ENCODE measurements around the gene AUTS2. TPM values are rescaled to one million over a fixed set of nuclear protein-coding genes. Genes with fewer than 3 reads are reported as not detected.
"Not testable (repeated sequence)": the region's sequence is repeated elsewhere in the genome, so short reads cannot be mapped to it uniquely, and the experiment has no call there.

Gene AUTS2
- total RNA-seq, 6 donors from 2014 or later: 38.9 to 151 (median 55.8) TPM

DNA sequence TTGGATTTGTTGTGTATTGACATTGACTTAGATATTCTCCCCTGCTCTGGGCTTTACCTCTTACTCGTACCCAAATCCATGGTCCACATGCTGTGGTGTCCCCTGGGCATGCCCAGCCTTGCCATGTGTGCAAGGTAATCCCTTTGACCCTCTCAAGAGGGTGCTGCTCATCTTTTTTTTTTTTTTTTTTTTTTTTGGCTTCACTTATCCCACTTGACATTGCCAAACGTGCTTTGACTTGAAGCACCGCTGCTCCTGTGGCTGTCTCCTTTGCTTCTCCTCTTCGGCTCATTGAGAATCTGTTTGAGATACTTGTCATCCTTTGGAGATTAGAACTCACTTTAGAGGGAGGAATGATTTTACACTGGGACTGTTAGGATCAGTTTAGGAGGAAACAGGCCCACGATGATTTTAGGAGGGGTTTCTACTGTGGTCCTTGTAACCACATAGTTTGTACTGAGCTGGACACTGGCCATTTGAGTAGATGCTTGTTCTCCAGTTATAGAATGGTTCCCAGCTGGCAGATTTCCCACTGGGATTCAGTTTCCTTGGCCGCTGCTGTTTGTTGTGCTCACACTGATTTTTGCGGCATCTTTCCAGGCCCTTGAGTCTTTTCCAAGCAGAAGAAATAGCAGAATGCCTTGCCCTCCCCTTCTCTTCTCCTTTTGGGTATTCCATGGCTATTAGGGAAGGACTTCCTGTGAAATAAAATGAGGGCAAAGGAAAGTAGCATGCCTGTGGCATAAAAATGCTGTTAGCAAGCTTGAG, 184.8 kb downstream of the AUTS2 start:
- DNase-seq (no peak), ATAC-seq (ENCODE audit: low FRiP score in 2 of 2) (no peak)
- Histone ChIP-seq H3K4me3 (no peak overlapping the region), H3K27me3 (no peaks in the 10 kb centered on the region), H3K4me1 (peaks cover 0 to 9% (median 7%) of the 10 kb centered on the region in 4 donors), H3K36me3 (no peaks in the 10 kb centered on the region), H3K27ac (no peak overlapping the region), H3K9me3 (no peaks in the 10 kb centered on the region)
- WGBS, 2 donors: 66 to 70% methylated on average over 7 of the region's 7 CpGs
- TF ChIP-seq POLR2A (IDR thresholded peaks at IDR 0.05) (no peak), EP300 (IDR thresholded peaks at IDR 0.05) (no peak), POLR2AphosphoS5 (IDR thresholded peaks at IDR 0.05) (no peak)
- TF ChIP-seq, protein P1, sequence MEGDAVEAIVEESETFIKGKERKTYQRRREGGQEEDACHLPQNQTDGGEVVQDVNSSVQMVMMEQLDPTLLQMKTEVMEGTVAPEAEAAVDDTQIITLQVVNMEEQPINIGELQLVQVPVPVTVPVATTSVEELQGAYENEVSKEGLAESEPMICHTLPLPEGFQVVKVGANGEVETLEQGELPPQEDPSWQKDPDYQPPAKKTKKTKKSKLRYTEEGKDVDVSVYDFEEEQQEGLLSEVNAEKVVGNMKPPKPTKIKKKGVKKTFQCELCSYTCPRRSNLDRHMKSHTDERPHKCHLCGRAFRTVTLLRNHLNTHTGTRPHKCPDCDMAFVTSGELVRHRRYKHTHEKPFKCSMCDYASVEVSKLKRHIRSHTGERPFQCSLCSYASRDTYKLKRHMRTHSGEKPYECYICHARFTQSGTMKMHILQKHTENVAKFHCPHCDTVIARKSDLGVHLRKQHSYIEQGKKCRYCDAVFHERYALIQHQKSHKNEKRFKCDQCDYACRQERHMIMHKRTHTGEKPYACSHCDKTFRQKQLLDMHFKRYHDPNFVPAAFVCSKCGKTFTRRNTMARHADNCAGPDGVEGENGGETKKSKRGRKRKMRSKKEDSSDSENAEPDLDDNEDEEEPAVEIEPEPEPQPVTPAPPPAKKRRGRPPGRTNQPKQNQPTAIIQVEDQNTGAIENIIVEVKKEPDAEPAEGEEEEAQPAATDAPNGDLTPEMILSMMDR (IDR thresholded peaks at IDR 0.05): no peak

DNA sequence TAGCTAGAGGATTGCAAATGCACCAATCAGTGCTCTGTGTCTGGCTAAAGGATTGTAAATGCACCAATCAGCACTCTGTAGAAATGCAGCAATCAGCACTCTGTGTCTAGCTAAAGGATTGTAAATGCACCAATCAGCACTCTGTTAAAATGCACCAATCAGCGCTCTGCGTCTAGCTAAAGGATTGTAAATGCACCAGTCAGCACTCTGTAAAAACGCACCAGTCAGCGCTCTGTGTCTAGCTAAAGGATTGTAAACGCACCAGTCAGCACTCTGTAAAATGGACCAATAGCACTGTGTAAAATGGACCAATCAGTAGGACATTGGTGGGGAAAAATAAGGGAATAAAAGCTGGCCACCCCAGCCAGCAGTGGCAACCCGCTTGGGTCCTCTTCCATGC, 187.9 kb downstream of the AUTS2 start:
- ATAC-seq (ENCODE audit: low FRiP score in 2 of 2): not testable (repeated sequence)

DNA sequence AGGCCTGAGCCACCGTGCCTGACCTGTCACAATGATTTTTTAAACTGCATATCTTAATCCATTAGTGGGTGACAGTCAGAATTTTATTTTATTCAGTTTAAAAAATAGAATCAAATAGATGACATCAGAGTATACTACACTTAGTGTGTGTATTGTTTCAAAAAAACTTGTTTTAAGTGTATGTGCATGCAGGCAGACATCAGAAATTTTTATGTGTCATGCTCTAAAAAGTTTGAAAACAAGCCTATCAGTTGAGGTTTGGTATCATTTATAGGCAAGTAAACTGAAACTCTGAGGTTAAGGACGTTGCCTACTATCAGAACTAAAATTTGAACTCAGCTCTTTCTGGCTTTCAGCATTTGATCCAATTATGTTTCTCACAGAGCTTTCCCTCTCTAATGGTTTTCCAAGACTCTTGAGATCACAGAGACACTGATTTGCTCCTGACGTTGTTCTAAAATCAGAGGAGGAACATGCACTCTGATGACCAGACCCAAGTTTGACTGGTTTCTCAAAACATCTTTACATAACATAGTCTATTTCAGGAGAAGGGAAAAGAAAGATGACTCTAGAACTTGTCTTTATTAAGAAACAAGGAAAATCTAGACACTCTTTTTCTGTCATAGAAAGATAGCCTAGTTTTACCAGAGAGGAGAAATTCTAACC, 188.6 kb downstream of the AUTS2 start:
- 84 to 95% methylated on average over 3 of the region's 3 CpGs for WGBS, 2 donors
- TF ChIP-seq POLR2AphosphoS5 (IDR thresholded peaks at IDR 0.05) (no peak), EP300 (IDR thresholded peaks at IDR 0.05) (no peak), POLR2A (IDR thresholded peaks at IDR 0.05) (no peak)
- TF ChIP-seq, protein P1 (IDR thresholded peaks at IDR 0.05): no peak

More for the DNA sequence above, 187.9 kb downstream of the AUTS2 start:
- not testable (repeated sequence) for H3K4me3 ChIP-seq, H3K9me3 ChIP-seq, H3K27me3 ChIP-seq, H3K36me3 ChIP-seq, H3K27ac ChIP-seq, DNase-seq
- 93 to 96% methylated on average over 6 of the region's 6 CpGs for WGBS, 2 donors
- peaks cover 0 to 23% (median 11%) of the 10 kb centered on the region in 4 donors for H3K4me1 ChIP-seq

DNA sequence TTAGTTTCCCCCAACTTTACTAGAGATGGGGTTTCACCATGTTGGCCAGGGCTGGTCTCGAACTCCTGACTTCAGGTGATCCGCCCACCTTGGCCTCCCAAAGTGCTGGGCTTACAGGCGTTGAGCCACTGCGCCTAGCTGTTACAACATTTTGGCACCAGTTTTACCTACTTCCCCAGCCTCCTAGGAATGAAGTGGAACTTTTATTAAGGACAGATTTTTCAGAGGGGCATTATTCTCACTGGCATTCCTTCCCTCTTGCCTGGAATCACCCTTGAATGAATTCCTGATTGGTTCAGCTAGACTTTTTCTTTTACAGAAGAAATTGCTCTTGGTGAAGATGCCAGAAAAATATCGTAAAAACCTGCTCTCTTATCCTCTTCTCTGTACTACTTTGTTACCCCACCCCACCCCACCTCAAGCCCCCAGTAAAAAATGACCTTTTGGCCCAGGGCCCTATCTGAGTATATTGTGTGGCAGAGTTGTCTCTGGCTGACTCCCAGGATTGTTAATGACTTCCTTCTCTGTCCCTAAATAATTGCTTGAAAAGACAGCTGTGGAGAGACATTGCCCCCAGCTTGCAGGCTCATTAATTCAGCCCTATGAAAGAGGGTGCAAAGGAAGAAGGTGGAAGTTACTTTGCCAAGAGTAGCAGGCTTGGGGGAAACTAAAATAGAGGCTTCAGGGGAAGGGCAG, 189.6 kb downstream of the AUTS2 start:
- ATAC-seq (ENCODE audit: low FRiP score in 2 of 2) (no peak), DNase-seq (no peak)
- H3K27me3 ChIP-seq: no peaks in the 10 kb centered on the region
- WGBS, 2 donors: 73 to 81% methylated on average over 5 of the region's 5 CpGs
- no peak overlapping the region for H3K4me3 ChIP-seq
- peaks cover 0 to 23% (median 11%) of the 10 kb centered on the region in 4 donors for H3K4me1 ChIP-seq
- TF ChIP-seq, protein P1 (IDR thresholded peaks at IDR 0.05): no peak
- TF ChIP-seq POLR2A (IDR thresholded peaks at IDR 0.05): no peak
- no peak for TF ChIP-seq POLR2AphosphoS5 (IDR thresholded peaks at IDR 0.05)
- TF ChIP-seq EP300 (IDR thresholded peaks at IDR 0.05): no peak
- no peak overlapping the region for H3K27ac ChIP-seq
- H3K36me3 ChIP-seq: no peaks in the 10 kb centered on the region
- no peaks in the 10 kb centered on the region for H3K9me3 ChIP-seq

More for the DNA sequence above, 188.6 kb downstream of the AUTS2 start:
- Histone ChIP-seq H3K27ac (no peak overlapping the region), H3K9me3 (no peaks in the 10 kb centered on the region), H3K27me3 (no peaks in the 10 kb centered on the region), H3K4me3 (no peak overlapping the region), H3K36me3 (no peaks in the 10 kb centered on the region), H3K4me1 (peaks cover 0 to 23% (median 11%) of the 10 kb centered on the region in 4 donors)
- ATAC-seq (ENCODE audit: low FRiP score in 2 of 2) (no peak), DNase-seq (no peak)

DNA sequence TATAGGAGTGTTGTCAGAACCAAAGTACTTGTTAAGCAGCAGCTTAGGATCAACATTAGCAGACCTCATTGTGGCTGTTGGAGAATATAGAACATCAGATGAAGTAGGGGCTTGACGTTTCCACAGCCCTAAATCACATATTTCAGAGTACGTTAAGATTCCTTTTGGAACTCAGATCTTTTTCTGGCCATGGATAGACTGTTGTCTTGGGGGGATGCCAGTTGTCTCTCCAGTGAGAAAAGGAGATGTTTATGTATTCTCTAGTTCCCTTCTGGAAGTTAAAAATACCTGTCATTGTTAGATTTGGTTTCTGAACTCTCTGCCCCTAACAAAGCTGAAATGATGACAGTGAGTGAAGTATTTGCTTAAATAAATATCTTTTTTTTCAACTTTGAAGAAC, 191.3 kb downstream of the AUTS2 start:
- Histone ChIP-seq H3K36me3 (no peaks in the 10 kb centered on the region), H3K9me3 (no peaks in the 10 kb centered on the region), H3K27ac (no peak overlapping the region), H3K27me3 (no peaks in the 10 kb centered on the region), H3K4me1 (peaks cover 0 to 23% (median 6%) of the 10 kb centered on the region in 4 donors), H3K4me3 (no peak overlapping the region)
- no peak for TF ChIP-seq EP300 (IDR thresholded peaks at IDR 0.05)
- TF ChIP-seq, protein P1 (IDR thresholded peaks at IDR 0.05): no peak
- no peak for TF ChIP-seq POLR2AphosphoS5 (IDR thresholded peaks at IDR 0.05)
- no peak for TF ChIP-seq POLR2A (IDR thresholded peaks at IDR 0.05)
- DNase-seq (no peak), ATAC-seq (ENCODE audit: low FRiP score in 2 of 2) (no peak)
- 61 to 75% methylated on average over 2 of the region's 2 CpGs for WGBS, 2 donors
